SU-DHL-6 (cell line): ENCODE measurements around the gene RBM28.

Experiments
- H2AFZ ChIP-seq: fragments of 200-600 bp; sonication (generic); 2 replicates; pipeline ENCODE4 v1.6.1; 2014; ENCODE audit warnings: low read depth, mild to moderate bottlenecking, moderate library complexity, mixed read lengths, antibody characterized with exemption, low read length; ENCODE audit not compliant: severe bottlenecking
- H3F3A ChIP-seq: fragments of 200-600 bp; shearing (Covaris generic); 2 replicates; pipeline ENCODE4 v1.6.0; 2016; ENCODE audit warnings: antibody characterized with exemption, mild to moderate bottlenecking; ENCODE audit not compliant: insufficient read depth
- H3K27ac ChIP-seq: fragments of 200-600 bp; sonication (generic); 2 replicates; pipeline ENCODE4 v1.5.1; 2016; ENCODE audit warnings: low read depth, mild to moderate bottlenecking, low read length, moderate library complexity, mixed read lengths
- H3K27me3 ChIP-seq: fragments of 200-600 bp; sonication (generic), shearing (Covaris generic); 2 replicates; pipeline ENCODE4 v1.6.0; 2014; ENCODE audit warnings: mild to moderate bottlenecking, low read length
- H3K36me3 ChIP-seq: fragments of 200-600 bp; sonication (generic); 2 replicates; pipeline ENCODE4 v1.6.1; 2014; ENCODE audit warnings: mild to moderate bottlenecking, low read length, mixed read lengths
- H3K4me2 ChIP-seq: fragments of 300-600, 200-600 bp; shearing (Covaris generic), sonication (generic); 2 replicates; pipeline ENCODE4 v1.6.0; 2014; ENCODE audit warnings: low read length, low read depth, mild to moderate bottlenecking; ENCODE audit not compliant: poor library complexity, severe bottlenecking
- H3K4me3 ChIP-seq: fragments of 200-600 bp; sonication (generic); 2 replicates; pipeline ENCODE4 v1.5.1; 2014; ENCODE audit warnings: antibody characterized with exemption, low read length, mild to moderate bottlenecking, mixed read lengths; ENCODE audit not compliant: insufficient read depth, poor library complexity, severe bottlenecking
- H3K79me2 ChIP-seq: fragments of 200-600 bp; sonication (generic); 2 replicates; pipeline ENCODE4 v1.6.1; 2014; ENCODE audit warnings: mild to moderate bottlenecking, low read length, moderate library complexity; ENCODE audit not compliant: insufficient read depth
- H3K9ac ChIP-seq: fragments of 200-600 bp; sonication (generic); 2 replicates; pipeline ENCODE4 v1.7.0; 2014; ENCODE audit warnings: mild to moderate bottlenecking, low read length
- H3K9me2 ChIP-seq: fragments of 200-600 bp; sonication (generic); replicated peaks from 2 replicates; pipeline ENCODE4 v1.6.1; 2014; ENCODE audit warnings: low read length; ENCODE audit not compliant: insufficient read depth
- H3K9me3 ChIP-seq: fragments of 200-600 bp; sonication (generic); 2 replicates; pipeline ENCODE4 v1.6.1; 2014; ENCODE audit warnings: low read length, mixed read lengths; ENCODE audit not compliant: insufficient read depth
- H4K20me1 ChIP-seq: fragments of 200-600 bp; sonication (generic); 2 replicates; pipeline ENCODE4 v1.6.1; 2014; ENCODE audit warnings: low read depth, mild to moderate bottlenecking, antibody characterized with exemption, low read length, moderate library complexity, mixed read lengths
- CTCF ChIP-seq: fragments of 200-600 bp; sonication (generic); IDR thresholded peaks from one replicate; pipeline ENCODE4 v1.5.1; 2017; ENCODE audit warnings: antibody characterized with exemption, mild to moderate bottlenecking, low read length, moderate library complexity; ENCODE audit not compliant: insufficient read depth, poor library complexity, severe bottlenecking
- EZH2phosphoT487 ChIP-seq: fragments of 200-600 bp; sonication (generic), shearing (Covaris generic); conservative IDR thresholded peaks from 2 replicates; pipeline ENCODE4 v1.6.1; 2018; ENCODE audit warnings: mild to moderate bottlenecking, antibody characterized with exemption, low read length, moderate library complexity, mixed read lengths

RBM28 gene

GRCh38 chr7:128254470-128254869 is 89.2 kb downstream of the RBM28 start:
- H3K9ac ChIP-seq: no peak overlapping the region
- no peak for TF ChIP-seq CTCF
- TF ChIP-seq EZH2phosphoT487: no peak
- H3K36me3 ChIP-seq: no peaks in the 10 kb centered on the region
- no peaks in the 10 kb centered on the region for H3K79me2 ChIP-seq
- H4K20me1 ChIP-seq: no peaks in the 10 kb centered on the region
- H3K9me2 ChIP-seq: no peaks in the 10 kb centered on the region
- no peaks in the 10 kb centered on the region for H3K27me3 ChIP-seq
- H3K4me3 ChIP-seq: no peak overlapping the region
- H3K27ac ChIP-seq: no peak overlapping the region
- no peak overlapping the region for H3K4me2 ChIP-seq
- H3K9me3 ChIP-seq: no peaks in the 10 kb centered on the region
- no peak overlapping the region for H2AFZ ChIP-seq
- H3F3A ChIP-seq: no peaks in the 10 kb centered on the region

GRCh38 chr7:128253701-128254100 is 90.0 kb downstream of the RBM28 start:
- Histone ChIP-seq H3K27ac (no peak overlapping the region), H3K4me2 (no peak overlapping the region), H3F3A (no peaks in the 10 kb centered on the region), H3K9me2 (no peaks in the 10 kb centered on the region), H2AFZ (no peak overlapping the region), H3K27me3 (no peaks in the 10 kb centered on the region), H3K36me3 (no peaks in the 10 kb centered on the region), H4K20me1 (no peaks in the 10 kb centered on the region), H3K4me3 (no peak overlapping the region), H3K9me3 (no peaks in the 10 kb centered on the region), H3K79me2 (no peaks in the 10 kb centered on the region), H3K9ac (no peak overlapping the region)
- TF ChIP-seq CTCF (no peak), EZH2phosphoT487 (no peak)

- H3K9me3 ChIP-seq: no peaks in the 10 kb centered on the region
- no peak overlapping the region for H3K27ac ChIP-seq
- H3K27me3 ChIP-seq: no peaks in the 10 kb centered on the region
- no peak overlapping the region for H2AFZ ChIP-seq
- no peaks in the 10 kb centered on the region for H3K9me2 ChIP-seq
- TF ChIP-seq EZH2phosphoT487 (no peak), CTCF (no peak)
- H3K36me3 ChIP-seq: no peaks in the 10 kb centered on the region
- H3F3A ChIP-seq: no peaks in the 10 kb centered on the region
- no peaks in the 10 kb centered on the region for H4K20me1 ChIP-seq
- H3K9ac ChIP-seq: no peak overlapping the region
- no peak overlapping the region for H3K4me2 ChIP-seq
- H3K79me2 ChIP-seq: no peaks in the 10 kb centered on the region
- no peak overlapping the region for H3K4me3 ChIP-seq
These were observed 92.4 kb downstream of the RBM28 start for GRCh38 chr7:128251337-128251736.
